ENCODE results near the gene TTC34. TPM values are rescaled to one million over a fixed set of nuclear protein-coding genes. Genes with fewer than 3 reads are reported as not detected.

Gene TTC34
- total and polyA plus RNA-seq, 2 of the 13 experiments (the other 11 are each of a cell fraction or from before 2014, with no cell fraction given) = 0.07 to 0.11 TPM

DNA sequence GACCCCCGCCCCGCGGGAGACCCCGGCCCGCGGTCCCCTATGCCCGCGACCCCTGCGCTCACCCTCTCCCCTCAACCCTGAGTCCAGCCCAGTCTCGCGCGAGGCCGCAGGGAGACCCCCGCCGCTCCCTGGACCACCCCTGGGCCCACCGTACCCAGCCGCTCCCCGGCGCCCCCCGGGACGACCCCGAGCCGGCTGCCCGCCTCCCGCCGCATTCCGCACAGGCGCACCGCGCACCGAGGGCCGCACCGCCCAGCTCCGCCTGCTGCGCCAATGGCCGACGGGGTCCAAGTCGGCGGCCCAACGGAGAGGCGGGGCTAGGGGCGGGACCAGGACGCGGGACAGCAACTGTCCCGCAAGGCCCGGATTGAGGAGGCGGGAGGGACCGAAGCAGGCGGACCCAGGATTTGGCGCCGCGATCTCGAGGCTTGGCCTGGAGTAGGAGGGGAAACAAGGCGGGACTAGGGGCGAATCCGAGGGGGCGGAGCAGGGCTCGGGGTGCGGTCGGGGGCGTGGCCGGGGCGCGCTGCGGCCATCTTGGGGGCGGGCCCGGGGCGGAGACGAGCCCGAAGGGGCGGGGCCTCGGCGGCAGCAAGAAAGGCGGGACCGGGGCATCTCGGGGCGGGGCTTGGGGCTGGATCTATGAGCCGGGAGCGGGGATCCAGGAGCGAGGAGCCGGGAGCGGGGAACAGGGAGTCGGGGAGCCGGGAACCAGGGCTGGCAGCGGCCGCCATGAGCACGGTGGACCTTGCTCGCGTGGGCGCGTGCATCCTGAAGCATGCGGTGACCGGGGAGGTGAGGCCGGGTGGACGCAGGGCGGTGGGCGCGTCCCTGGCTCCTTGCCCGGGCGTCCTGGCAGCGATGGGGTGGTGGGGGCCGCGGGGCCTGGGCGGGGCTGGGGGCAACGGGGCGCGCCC is 215.1 kb downstream of the TTC34 start, which contains the start of gene PRXL2B (continued):
- peak; percentile 12; the same call in 1 of the 2 replicates for TF ChIP-seq RXRA (CRISPR knock-in tag; IDR thresholded peaks at IDR 0.05)
- TF ChIP-seq ZNF749 (CRISPR knock-in tag; IDR thresholded peaks at IDR 0.05; ENCODE audit: borderline replicate concordance) = peak; percentile 42; the same call in 1 of the 2 replicates
- TF ChIP-seq CBX1 (IDR thresholded peaks at IDR 0.05; ENCODE audit: low read depth) = peak; percentile 7
- 0 out of 2 replicates have a peak, but pooled peaks have one; percentile 21 for TF ChIP-seq ZNF547 (CRISPR knock-in tag; IDR thresholded peaks at IDR 0.05)
- peak; percentile 50; the same call in 1 of the 2 replicates for TF ChIP-seq REPIN1 (CRISPR knock-in tag; IDR thresholded peaks at IDR 0.05; ENCODE audit: borderline replicate concordance, low read depth)
- TF ChIP-seq ZNF251 (CRISPR knock-in tag; IDR thresholded peaks at IDR 0.05) = no peak
- TF ChIP-seq MYC (CRISPR knock-in tag; IDR thresholded peaks at IDR 0.05; ENCODE audit: borderline replicate concordance) = peak; percentile 67; the same call in 1 of the 2 replicates
- TF ChIP-seq SALL1 (CRISPR knock-in tag; IDR thresholded peaks at IDR 0.05) = peak; percentile 73
- TF ChIP-seq, protein P1, sequence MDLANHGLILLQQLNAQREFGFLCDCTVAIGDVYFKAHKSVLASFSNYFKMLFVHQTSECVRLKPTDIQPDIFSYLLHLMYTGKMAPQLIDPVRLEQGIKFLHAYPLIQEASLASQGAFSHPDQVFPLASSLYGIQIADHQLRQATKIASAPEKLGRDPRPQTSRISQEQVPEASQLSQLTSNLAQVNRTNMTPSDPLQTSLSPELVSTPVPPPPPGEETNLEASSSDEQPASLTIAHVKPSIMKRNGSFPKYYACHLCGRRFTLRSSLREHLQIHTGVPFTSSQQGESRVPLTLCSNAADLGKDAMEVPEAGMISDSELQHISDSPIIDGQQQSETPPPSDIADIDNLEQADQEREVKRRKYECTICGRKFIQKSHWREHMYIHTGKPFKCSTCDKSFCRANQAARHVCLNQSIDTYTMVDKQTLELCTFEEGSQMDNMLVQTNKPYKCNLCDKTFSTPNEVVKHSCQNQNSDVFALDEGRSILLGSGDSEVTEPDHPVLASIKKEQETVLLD (CRISPR knock-in tag; IDR thresholded peaks at IDR 0.05; ENCODE audit: low read depth) = 0 out of 2 replicates have a peak, but pooled peaks have one; percentile 47
- no peak for TF ChIP-seq NR2F1 (CRISPR knock-in tag; IDR thresholded peaks at IDR 0.05)
- TF ChIP-seq FOXK2 (IDR thresholded peaks at IDR 0.05) = peak; percentile 18; the same call in 1 of the 2 replicates
- peak; percentile 70; the same call in 1 of the 2 replicates for TF ChIP-seq SP5 (CRISPR knock-in tag; IDR thresholded peaks at IDR 0.05; ENCODE audit: borderline replicate concordance, low read depth)
- TF ChIP-seq FOXC1 (CRISPR knock-in tag; IDR thresholded peaks at IDR 0.05; ENCODE audit: borderline replicate concordance) = 0 out of 2 replicates have a peak, but pooled peaks have one; percentile 1
- TF ChIP-seq, protein P2, sequence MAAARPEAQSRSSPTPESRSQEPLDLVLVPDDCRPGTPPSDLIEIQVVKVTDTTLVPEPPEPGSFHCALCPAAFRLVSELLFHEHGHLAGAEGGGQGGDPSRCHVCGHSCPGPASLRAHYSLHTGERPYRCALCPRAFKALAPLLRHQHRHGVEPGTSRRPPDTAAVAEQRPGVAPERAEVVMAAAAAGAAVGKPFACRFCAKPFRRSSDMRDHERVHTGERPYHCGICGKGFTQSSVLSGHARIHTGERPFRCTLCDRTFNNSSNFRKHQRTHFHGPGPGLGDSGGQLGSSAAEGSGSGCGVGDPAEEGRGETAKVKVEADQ (CRISPR knock-in tag; IDR thresholded peaks at IDR 0.05; ENCODE audit: borderline replicate concordance) = no peak
- TF ChIP-seq THAP11 (CRISPR knock-in tag; IDR thresholded peaks at IDR 0.05) = peak; percentile 56; the same call in 1 of the 2 replicates
- TF ChIP-seq ARNTL (CRISPR knock-in tag; IDR thresholded peaks at IDR 0.05) = 0 out of 2 replicates have a peak, but pooled peaks have one; percentile 22
- TF ChIP-seq AKAP8 (CRISPR knock-in tag; IDR thresholded peaks at IDR 0.05) = 0 out of 2 replicates have a peak, but pooled peaks have one; percentile 57
- peak; percentile 76; the same call in 1 of the 2 replicates for TF ChIP-seq ZNF546 (CRISPR knock-in tag; conservative IDR thresholded peaks at IDR 0.05)
- no peak for TF ChIP-seq CHD2 (IDR thresholded peaks at IDR 0.05; ENCODE audit: low read depth, low read length)
- TF ChIP-seq SPEN (CRISPR knock-in tag; IDR thresholded peaks at IDR 0.05; ENCODE audit: low read depth) = peak; percentile 73
- TF ChIP-seq CREM (IDR thresholded peaks at IDR 0.05) = no peak
- TF ChIP-seq CREM (CRISPR knock-in tag; IDR thresholded peaks at IDR 0.05) = no peak
- TF ChIP-seq ZBTB7A (CRISPR knock-in tag; IDR thresholded peaks at IDR 0.05) = peak; percentile 65; the same call in 1 of the 2 replicates
- peak; percentile 48 for TF ChIP-seq ZNF883 (CRISPR knock-in tag; IDR thresholded peaks at IDR 0.05; ENCODE audit: not compliant biosample characterization)
- 0 out of 2 replicates have a peak, but pooled peaks have one; percentile 34 for TF ChIP-seq HDAC1 (CRISPR knock-in tag; IDR thresholded peaks at IDR 0.05)
- 0 out of 2 replicates have a peak, but pooled peaks have one; percentile 43 for TF ChIP-seq ZSCAN31 (CRISPR knock-in tag; IDR thresholded peaks at IDR 0.05; ENCODE audit: low read depth)
- no peak for TF ChIP-seq ZNF101 (CRISPR knock-in tag; IDR thresholded peaks at IDR 0.05; ENCODE audit: borderline replicate concordance, low read depth)

All from HepG2 (cell line).